K562 (cell line): ENCODE measurements around the gene TSC22D2. TPM values are rescaled to one million over a fixed set of nuclear protein-coding genes. Genes with fewer than 3 reads are reported as not detected.

Experiments used
- BACH1 ChIP-seq: fragments of 200-800 bp; sonication (Bioruptor generic); IDR thresholded peaks from 2 replicates; pipeline ENCODE4 v1.6.1; 2016; ENCODE audit warnings: missing genetic modification characterization, missing compliant biosample characterization
- FOXJ3 ChIP-seq: sonication (generic); formaldehyde crosslinking; IDR thresholded peaks from 2 replicates; pipeline ENCODE4 v1.4.0; 2020; ENCODE audit warnings: mild to moderate bottlenecking, missing genetic modification reagents
- HMG20A ChIP-seq: fragments of 450-650 bp; formaldehyde crosslinking; conservative IDR thresholded peaks from 2 replicates; pipeline ENCODE4 v1.4.0; 2020; ENCODE audit warnings: mild to moderate bottlenecking, mixed read lengths
- NCOA6 ChIP-seq: fragments of 450-650 bp; IDR thresholded peaks from 2 replicates; pipeline ENCODE4 v1.6.1; 2017; ENCODE audit warnings: mild to moderate bottlenecking
- PTTG1 ChIP-seq: fragments of 450-650 bp; IDR thresholded peaks from 2 replicates; pipeline ENCODE4 v1.6.1; 2016; ENCODE audit warnings: low read depth, mild to moderate bottlenecking, missing genetic modification characterization, missing compliant biosample characterization
- RBM25 ChIP-seq: fragments of 200-400 bp; formaldehyde crosslinking; IDR thresholded peaks from 2 replicates; pipeline ENCODE4 v1.6.1; 2018; ENCODE audit warnings: low read length, low read depth, moderate library complexity; ENCODE audit not compliant: severe bottlenecking
- RCOR1 ChIP-seq, 2 experiments: IDR thresholded peaks; 2 replicates each; pipeline ENCODE4 v1.6.1; 2012; ENCODE audit warnings: low read depth in 2 of 2, low read length in 2 of 2, borderline replicate concordance in 1 of 2, improper control_type of control experiment in 1 of 2
- RFX5 ChIP-seq: IDR thresholded peaks from 2 replicates; pipeline ENCODE4 v1.6.1; 2011; ENCODE audit warnings: low read depth, mild to moderate bottlenecking, improper control_type of control experiment, low read length
- RUNX1 ChIP-seq: sonication (generic); IDR thresholded peaks from 2 replicates; pipeline ENCODE4 v1.6.1; 2016; ENCODE audit warnings: antibody characterized with exemption, low read depth
- SREBF1 ChIP-seq: fragments of 150-350 bp; IDR thresholded peaks from 2 replicates; pipeline ENCODE4 v1.6.1; 2014; ENCODE audit warnings: antibody characterized with exemption, low read depth, low read length, borderline replicate concordance
- SRSF7 ChIP-seq: fragments of 200-400 bp; formaldehyde crosslinking; optimal IDR thresholded peaks from 2 replicates; pipeline ENCODE3; 2017; ENCODE audit warnings: mild to moderate bottlenecking, low read depth, low read length
- STAT5A ChIP-seq: IDR thresholded peaks from 2 replicates; pipeline ENCODE4 v1.6.1; 2012; ENCODE audit warnings: low read length, inconsistent platforms, borderline replicate concordance
- STAT5B ChIP-seq: fragments of 250-450 bp; sonication (Bioruptor Pico); IDR thresholded peaks from 2 replicates; pipeline ENCODE4 v1.8.0; 2021; ENCODE audit warnings: mild to moderate bottlenecking, inconsistent platforms
- ZNF134 ChIP-seq: fragments of 250-450 bp; sonication (Bioruptor Pico); conservative IDR thresholded peaks from 2 replicates; pipeline ENCODE4 v1.4.0; 2020
- ZNF589 ChIP-seq: fragments of 200-800 bp; sonication (Bioruptor generic); IDR thresholded peaks from 2 replicates; pipeline ENCODE4 v1.6.1; 2016; ENCODE audit warnings: low read depth, missing genetic modification characterization, missing compliant biosample characterization
- ZSCAN32 ChIP-seq: fragments of 450-650 bp; formaldehyde crosslinking; IDR thresholded peaks from 2 replicates; pipeline ENCODE4 v1.4.0; 2020; ENCODE audit warnings: mild to moderate bottlenecking, moderate library complexity
- polyA plus RNA-seq, 8 experiments: library from polyadenylated mRNA; depleted of rRNA in 4 of 8; stranded (reverse) in 5 of 8; unstranded in 3 of 8; fragments of >200 nt; fragmentation: Nextera tagmentation in 2 of 8; fragmentation: Illumina TruSeq in 1 of 8; extraction: Ambion mirVana in 2 of 8; extraction: Trizol in 1 of 8; gene quantifications; 2 replicates each; pipeline versions ENCODE4 v1.2.1 to v1.2.3, GENCODE V29; 2011 to 2014; ENCODE audit warnings: inconsistent platforms in 1 of 8, missing spikeins in 1 of 8
- total RNA-seq, 7 experiments: library from RNA; depleted of rRNA in 6 of 7; stranded (reverse); fragments of >200 nt in 6 of 7; fragmentation: Illumina TruSeq in 2 of 7; extraction: Trizol in 2 of 7; gene quantifications; 2 replicates each; pipeline versions ENCODE4 v1.2.1 to v1.2.3, GENCODE V29; 2011 to 2021; ENCODE audit warnings: low replicate concordance in 1 of 7
- TF ChIP-seq, protein P1 (sequence below): fragments of 450-650 bp; formaldehyde crosslinking; IDR thresholded peaks from 2 replicates; pipeline ENCODE4 v1.4.0; 2020; ENCODE audit warnings: mild to moderate bottlenecking, mixed read lengths
- TF ChIP-seq, protein P2 (sequence below): fragments of 250-450 bp; sonication (Bioruptor Pico); IDR thresholded peaks from 2 replicates; pipeline ENCODE4 v1.4.0; 2020; ENCODE audit warnings: borderline replicate concordance

The TSC22D2 gene
- total and polyA plus RNA-seq, 9 of the 15 experiments (the other 6 are each of a cell fraction or from before 2014, with no cell fraction given): 5.5 to 44.0 (median 19.3) TPM

GRCh38 chr3:150408221-150409124 lies at the start of gene TSC22D2 (continued):
- TF ChIP-seq RUNX1: no peak
- no peak for TF ChIP-seq FOXJ3 (CRISPR knock-in tag)
- no peak for TF ChIP-seq RBM25
- TF ChIP-seq STAT5A: no peak; the same call in 1 of the 2 replicates
- TF ChIP-seq HMG20A (CRISPR knock-in tag): no peak
- no peak; the same call in 1 of the 2 replicates for TF ChIP-seq RFX5
- TF ChIP-seq SRSF7: no peak
- TF ChIP-seq BACH1: no peak
- 0 out of 4 replicates have a peak, but pooled peaks of 1 of the 2 experiments have one; percentile 24 for TF ChIP-seq RCOR1 (IDR thresholded peaks at IDR 0.05; ENCODE audit: borderline replicate concordance in 1 of 2, low read depth in 2 of 2, low read length in 2 of 2)
- no peak for TF ChIP-seq STAT5B (CRISPR knock-in tag)
- no peak for TF ChIP-seq SREBF1
- no peak for TF ChIP-seq PTTG1 (tag)
- no peak for TF ChIP-seq ZNF134 (CRISPR knock-in tag)
- no peak for TF ChIP-seq ZSCAN32 (CRISPR knock-in tag)
- no peak; the same call in 1 of the 2 replicates for TF ChIP-seq NCOA6
- peak; percentile 86; the same call in 1 of the 2 replicates for TF ChIP-seq ZNF589 (CRISPR knock-in tag)
- TF ChIP-seq, protein P1, sequence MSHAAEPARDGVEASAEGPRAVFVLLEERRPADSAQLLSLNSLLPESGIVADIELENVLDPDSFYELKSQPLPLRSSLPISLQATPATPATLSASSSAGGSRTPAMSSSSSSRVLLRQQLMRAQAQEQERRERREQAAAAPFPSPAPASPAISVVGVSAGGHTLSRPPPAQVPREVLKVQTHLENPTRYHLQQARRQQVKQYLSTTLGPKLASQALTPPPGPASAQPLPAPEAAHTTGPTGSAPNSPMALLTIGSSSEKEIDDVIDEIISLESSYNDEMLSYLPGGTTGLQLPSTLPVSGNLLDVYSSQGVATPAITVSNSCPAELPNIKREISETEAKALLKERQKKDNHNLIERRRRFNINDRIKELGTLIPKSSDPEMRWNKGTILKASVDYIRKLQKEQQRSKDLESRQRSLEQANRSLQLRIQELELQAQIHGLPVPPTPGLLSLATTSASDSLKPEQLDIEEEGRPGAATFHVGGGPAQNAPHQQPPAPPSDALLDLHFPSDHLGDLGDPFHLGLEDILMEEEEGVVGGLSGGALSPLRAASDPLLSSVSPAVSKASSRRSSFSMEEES (CRISPR knock-in tag): no peak
- TF ChIP-seq, protein P2, sequence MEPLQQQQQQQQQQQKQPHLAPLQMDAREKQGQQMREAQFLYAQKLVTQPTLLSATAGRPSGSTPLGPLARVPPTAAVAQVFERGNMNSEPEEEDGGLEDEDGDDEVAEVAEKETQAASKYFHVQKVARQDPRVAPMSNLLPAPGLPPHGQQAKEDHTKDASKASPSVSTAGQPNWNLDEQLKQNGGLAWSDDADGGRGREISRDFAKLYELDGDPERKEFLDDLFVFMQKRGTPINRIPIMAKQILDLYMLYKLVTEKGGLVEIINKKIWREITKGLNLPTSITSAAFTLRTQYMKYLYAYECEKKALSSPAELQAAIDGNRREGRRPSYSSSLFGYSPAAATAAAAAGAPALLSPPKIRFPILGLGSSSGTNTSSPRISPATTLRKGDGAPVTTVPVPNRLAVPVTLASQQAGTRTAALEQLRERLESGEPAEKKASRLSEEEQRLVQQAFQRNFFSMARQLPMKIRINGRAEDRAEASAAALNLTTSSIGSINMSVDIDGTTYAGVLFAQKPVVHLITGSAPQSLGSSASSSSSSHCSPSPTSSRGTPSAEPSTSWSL (CRISPR knock-in tag): no peak
